Fibroblast of skin of left quadriceps (primary cell): ENCODE measurements around the gene CNTROB.

Experiments
- DNase-seq, 2 experiments: peaks; one replicate each; pipeline ENCODE4 v3.0.0-alpha.2; 2013; ENCODE audit warnings: low read depth in 2 of 2

CNTROB gene

GRCh38 chr17:7931709-7932482 is at the start of gene CNTROB, which contains the start of gene TRAPPC1:
TSS of gene CNTROB (plus strand) at chr17:7932206. CDS start at chr17:7933080, 874 bp downstream.
TSS of gene TRAPPC1 (minus strand) at chr17:7931946. CDS start at chr17:7931829, 117 bp downstream.
- peak; percentile 98 for DNase-seq

DNA sequence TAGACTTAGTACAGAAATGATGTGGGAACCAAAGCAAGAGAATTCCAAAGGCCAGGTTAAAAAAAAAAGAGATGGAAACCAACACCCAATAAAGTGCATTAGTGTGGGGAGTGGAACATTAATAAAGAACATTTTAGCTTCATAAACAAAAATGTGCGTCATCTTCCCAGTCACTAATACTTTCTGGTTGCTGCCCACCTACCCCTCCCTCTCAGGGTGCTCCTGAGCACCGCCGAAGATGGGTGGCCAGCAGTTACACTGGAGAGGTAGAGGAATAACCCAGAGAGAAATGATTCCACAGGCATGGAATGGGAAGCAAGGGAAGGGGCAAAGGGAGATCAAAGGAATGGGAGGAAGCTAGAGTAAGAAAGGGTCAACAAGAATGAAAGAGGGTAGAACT is 49.4 kb upstream of the CNTROB start:
- DNase-seq, result no peak

GRCh38 chr17:7883781-7884386 is 48.1 kb upstream of the CNTROB start:
- peak in 1 of 2 experiments; percentile 33 for DNase-seq

- DNase-seq, result no peak
Observed at GRCh38 chr17:7884581-7885366, 47.2 kb upstream of the CNTROB start.

- DNase-seq, result no peak
Observed at GRCh38 chr17:7885367-7886226, 46.4 kb upstream of the CNTROB start.

- DNase-seq, result no peak
Observed at GRCh38 chr17:7886227-7887037, 45.6 kb upstream of the CNTROB start.

DNA sequence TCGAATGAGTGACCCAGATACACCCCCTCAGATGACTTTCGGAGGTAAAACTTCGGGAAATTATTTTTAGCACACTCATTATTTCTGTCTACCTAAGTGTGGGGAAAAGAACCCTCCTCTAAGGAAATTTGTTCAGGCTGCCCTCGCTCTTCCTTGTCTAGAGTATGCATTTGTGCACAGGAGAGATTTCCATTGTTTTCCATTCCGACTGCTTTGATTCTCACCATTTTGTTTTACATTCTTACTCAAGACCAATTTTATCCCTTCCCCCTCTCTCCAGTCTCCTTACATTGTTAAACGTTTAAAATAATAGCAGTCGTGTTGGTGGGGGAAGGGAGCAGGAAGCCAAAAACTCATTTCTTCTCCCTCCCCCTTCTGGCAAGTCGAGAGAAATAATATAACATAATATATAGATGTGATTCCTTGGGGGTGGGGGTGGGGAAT is 44.9 kb upstream of the CNTROB start:
- DNase-seq, result peak in 1 of 2 experiments; percentile 99

GRCh38 chr17:7887482-7888183 is 44.4 kb upstream of the CNTROB start:
- peak in 1 of 2 experiments; percentile 99 for DNase-seq

DNA sequence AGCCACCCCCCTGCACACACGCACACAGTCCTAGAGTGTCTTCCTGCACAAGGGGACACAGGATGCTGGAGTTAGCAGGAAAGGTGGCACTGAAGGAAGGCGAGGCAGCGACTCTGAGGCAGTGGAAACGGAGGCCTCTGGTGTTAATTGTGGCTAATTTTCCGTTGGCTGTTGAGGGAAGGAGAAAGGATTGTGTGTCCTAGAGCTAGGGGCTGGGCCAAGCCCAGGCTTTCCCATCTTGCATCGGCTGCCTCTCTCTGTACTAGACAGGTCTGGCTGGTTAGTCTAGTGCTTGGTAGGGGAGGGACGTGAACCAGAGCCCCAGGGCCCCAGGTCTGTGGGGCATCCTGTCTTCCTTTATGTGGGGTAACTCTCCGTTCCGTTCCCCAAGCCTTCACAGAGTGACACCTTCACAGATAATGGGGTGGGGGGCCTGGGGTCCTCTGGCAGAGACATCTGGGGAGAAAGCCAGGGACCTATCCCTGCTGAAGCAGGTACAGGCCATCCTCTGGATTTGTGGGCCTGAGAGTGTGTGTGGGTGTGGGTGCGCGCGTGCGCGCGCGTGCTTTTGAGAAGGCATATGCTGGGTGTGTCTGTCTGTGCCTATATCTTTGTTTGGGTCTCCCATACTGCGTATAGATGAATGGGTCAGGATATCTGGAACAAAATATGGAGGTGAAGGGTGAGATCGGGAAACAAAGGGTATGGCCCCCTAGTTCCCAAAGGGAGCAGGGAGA is 43.7 kb upstream of the CNTROB start, which contains the start of gene CHD3:
Gene CHD3 (plus strand): TSS at position 606 of the 737 bp plus-strand sequence. CDS start 212 bp downstream, outside the sequence.
- no peak for DNase-seq

DNA sequence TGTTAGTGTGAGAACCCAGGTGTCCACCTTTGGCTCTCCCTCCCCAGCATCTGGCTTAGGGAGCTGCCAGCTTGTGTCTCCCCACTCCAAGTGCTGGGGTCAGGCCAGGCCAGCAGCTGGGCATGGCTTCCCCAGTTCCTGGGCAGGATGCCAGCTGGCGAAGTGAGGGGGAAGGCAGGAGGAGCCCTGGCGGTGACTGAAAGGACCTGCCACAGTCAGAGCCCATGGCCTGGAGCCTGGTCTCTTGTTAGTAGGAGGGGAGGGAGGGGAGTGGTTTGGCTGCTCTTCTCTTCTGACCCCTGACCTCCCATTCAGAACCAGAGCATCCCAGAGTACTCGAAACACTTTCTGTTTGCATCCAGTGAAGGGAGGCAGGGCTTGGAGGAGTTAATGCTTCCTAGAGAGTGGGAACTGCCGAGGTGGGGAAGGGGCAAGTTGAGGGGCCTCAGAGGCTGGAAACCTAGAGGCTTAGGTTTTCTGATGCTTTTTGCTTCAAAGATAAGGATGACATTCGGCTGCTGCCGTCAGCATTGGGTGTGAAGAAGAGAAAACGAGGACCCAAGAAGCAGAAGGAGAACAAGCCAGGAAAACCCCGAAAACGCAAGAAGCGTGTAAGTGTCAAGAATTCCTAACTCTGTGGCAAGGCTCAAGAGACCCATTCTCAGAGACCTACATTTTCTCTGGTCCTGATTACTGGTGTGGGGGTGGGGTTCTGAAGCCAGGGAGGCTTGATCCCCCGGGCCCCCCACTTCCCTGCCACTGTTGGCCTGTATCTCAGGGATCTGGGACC is 42.6 kb upstream of the CNTROB start:
- DNase-seq, result peak; percentile 48 to 61

DNA sequence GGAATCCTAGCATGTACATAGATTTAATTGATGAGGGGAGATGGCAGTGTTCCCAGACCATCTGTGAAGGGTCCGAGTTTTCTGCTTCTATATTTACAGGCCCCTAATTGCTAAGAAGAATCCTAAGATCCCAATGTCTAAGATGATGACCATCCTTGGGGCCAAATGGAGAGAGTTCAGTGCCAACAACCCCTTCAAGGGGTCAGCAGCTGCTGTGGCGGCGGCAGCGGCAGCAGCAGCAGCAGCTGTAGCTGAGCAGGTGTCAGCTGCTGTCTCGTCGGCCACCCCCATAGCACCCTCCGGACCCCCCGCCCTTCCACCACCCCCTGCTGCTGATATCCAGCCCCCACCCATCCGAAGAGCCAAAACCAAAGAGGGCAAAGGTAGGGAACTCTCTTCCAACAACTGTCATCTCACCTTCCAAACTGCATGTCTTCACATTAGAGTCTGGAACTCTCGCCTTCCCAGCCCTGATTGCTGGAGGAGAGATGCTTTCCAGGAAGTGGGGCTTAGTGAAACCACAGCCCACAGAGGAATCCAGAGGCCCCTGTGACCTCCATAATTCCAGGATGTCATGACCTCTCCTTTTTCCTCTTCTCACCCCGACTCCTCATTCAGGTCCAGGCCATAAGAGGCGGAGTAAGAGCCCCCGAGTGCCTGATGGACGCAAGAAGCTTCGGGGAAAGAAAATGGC is 38.7 kb upstream of the CNTROB start:
- DNase-seq, result no peak

- no peak for DNase-seq
Observed at GRCh38 chr17:7894226-7894625, 37.8 kb upstream of the CNTROB start.

- DNase-seq, result no peak
Observed at GRCh38 chr17:7894866-7895265, 37.1 kb upstream of the CNTROB start.

DNA sequence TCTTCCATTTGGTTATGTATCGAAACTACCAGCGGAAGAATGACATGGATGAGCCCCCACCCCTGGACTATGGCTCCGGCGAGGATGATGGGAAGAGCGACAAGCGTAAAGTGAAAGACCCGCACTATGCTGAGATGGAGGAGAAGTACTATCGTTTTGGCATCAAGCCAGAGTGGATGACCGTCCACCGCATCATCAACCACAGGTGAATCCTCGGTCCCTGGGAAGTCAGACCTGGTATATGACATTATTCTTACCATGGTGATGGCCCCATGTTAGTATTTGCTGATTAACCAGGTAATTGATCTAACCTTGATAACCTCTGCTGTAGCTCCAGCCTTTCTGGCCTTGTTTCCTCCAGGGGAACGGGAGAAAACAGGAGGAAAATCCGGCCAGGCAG is 34.9 kb upstream of the CNTROB start:
- DNase-seq, result no peak

GRCh38 chr17:7897773-7898172 is 34.2 kb upstream of the CNTROB start:
- DNase-seq, result no peak

DNA sequence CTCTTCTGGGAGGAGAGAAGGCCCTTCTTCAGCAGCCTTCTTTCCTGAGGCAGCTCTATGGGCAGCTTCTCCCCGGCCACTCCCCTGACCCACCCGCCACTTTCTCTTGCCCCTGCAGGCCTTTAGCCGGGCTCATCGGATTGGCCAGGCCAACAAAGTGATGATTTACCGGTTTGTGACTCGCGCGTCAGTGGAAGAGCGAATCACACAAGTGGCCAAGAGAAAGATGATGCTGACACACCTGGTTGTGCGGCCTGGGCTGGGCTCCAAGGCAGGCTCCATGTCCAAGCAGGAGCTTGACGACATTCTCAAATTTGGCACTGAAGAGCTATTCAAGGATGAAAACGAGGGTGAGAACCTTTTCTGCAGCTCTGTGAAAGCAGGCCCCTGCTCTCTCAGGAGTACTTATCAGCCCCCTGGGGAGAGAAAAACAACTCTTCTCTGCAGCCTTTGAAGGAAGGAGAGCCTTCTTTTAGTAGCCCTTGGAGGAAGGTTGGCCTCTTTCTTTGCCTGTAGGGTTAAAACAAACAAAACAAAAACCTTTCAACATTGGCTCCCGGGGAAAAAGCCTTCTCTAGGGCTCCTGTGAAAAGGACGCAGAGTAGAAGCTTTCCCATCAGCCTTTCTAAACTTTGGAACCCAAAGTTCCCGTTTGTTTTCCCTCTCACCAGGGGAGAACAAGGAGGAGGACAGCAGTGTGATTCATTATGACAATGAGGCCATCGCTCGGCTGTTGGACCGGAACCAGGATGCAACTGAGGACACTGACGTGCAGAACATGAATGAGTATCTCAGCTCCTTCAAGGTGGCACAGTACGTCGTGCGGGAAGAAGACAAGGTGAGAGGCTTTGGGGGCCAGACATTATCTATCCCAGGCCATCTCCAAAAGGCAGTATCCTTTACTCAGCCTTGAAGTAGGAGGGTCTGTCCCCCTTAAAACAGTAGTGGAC is 28.6 kb upstream of the CNTROB start:
- DNase-seq, result no peak
